IPS-15b (cell line): Measurements from ENCODE around the gene SESTD1.

Source experiments
- H3K27me3 ChIP-seq: one replicate; pipeline ENCODE4 v1.6.1; 2013; ENCODE audit warnings: low read length; ENCODE audit not compliant: control insufficient read depth, insufficient read depth
- H3K36me3 ChIP-seq: one replicate; pipeline ENCODE4 v1.6.1; 2013; ENCODE audit warnings: low read length; ENCODE audit not compliant: control insufficient read depth, insufficient read depth
- H3K4me1 ChIP-seq: one replicate; pipeline ENCODE4 v1.6.1; 2013; ENCODE audit warnings: mild to moderate bottlenecking, low read length; ENCODE audit not compliant: control insufficient read depth, insufficient read depth
- H3K4me3 ChIP-seq: one replicate; pipeline ENCODE4 v1.5.1; 2013; ENCODE audit warnings: low read depth, low read length
- H3K9ac ChIP-seq: one replicate; pipeline ENCODE4 v1.6.1; 2013; ENCODE audit warnings: low read depth, mild to moderate bottlenecking, low read length
- H3K9me3 ChIP-seq: one replicate; pipeline ENCODE4 v1.6.1; 2013; ENCODE audit warnings: mild to moderate bottlenecking, low read length; ENCODE audit not compliant: control insufficient read depth, insufficient read depth

The SESTD1 gene

DNA sequence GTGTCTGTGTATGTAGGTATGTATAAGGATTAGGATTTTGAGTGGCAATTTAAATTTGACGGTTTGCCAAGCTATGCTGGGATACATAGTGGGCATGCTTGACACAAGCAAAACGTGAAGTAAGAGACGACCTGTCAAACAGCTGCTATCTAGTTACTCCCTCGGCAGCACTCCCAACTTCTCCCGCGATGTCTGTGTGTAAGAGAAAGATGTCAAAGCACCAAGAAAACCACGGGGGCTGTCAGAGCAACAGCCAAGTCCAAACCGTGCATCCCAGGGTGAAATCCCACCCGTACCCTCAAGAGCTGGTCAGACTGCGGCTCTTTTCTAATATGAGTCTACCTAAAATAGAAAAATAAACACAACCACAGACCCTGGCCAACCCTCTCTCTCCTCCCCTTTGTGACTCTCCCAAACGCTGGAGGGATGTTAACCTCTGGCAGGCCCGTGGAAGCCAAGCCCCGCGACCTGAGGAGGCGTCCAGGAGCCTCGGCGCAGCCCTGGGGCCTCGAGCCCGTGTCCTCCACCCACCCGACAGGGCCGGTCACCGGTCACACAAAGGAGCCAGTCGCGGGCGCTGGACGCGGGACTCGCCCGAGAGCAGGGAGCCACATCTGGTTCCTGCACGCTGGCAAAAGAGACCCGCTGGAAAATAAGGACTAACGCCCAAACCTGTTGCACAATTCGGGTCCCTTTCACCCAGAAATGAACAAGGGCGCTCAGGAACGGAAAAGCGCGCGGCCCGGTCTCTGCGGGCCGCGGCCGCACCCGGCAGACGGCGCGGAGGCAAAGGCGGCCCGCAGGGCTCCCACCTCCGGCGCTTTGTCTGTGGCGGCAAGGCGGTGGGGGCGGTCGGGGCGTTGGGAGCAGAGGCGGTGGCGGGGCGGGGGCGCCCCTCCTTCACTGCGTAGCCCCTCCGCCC, 925 bp downstream of the SESTD1 start:
- Histone ChIP-seq H3K36me3 (no peaks in the 10 kb centered on the region), H3K27me3 (peaks cover 6% of the 10 kb centered on the region), H3K4me1 (peaks cover 9% of the 10 kb centered on the region), H3K4me3 (peak overlapping the region; percentile 70), H3K9ac (peak overlapping the region; percentile 57), H3K9me3 (no peaks in the 10 kb centered on the region)

DNA sequence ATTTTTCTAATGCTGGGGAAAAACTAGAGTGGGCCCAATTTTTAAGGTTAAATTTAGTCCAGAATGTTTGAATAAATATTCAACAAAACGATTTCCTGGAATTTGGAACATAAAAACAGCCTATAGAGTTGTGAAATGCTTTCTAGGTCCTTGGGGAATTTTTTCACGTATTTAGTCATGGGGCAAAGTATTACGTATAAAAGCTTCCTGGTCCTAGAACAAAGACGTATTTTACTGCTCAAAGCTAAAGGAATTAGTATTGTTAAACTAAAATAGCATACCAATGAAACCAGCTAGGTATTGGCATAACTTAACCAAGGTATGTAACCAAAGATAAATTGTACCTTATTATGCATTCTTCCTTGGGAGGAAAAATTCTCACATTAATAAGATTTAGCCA, 1.6 kb downstream of the SESTD1 start:
- no peaks in the 10 kb centered on the region for H3K36me3 ChIP-seq
- H3K9me3 ChIP-seq = no peaks in the 10 kb centered on the region
- H3K4me1 ChIP-seq = peaks cover 5% of the 10 kb centered on the region
- H3K9ac ChIP-seq = no peak overlapping the region
- H3K4me3 ChIP-seq = peak overlapping the region; percentile 70
- H3K27me3 ChIP-seq = peaks cover 6% of the 10 kb centered on the region

DNA sequence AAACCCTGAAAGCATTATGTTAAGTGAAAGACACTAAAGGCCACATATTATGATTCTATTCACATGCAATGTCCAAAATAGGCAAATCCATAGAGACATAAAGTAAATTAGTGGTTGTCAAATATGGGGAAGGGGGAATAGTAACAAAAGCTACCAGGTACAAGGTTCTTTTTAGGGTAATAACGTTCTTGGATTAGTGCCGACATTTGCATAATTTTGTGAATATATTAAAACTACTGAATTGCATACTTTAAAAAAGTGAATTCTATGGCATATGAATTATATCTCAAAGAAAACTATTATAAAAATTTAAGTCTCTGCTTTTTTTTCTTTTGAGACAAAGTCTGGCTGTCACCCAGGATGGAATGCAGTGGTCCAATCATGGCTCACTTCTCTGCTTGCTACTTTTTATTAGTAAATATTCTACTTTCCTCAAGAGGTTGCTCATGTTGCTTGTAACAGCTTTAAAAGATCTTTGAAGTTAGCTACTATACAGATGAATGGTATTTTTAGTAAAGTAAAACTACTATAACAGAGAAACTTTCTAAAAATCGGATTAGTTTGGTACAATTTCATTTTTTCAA, 2.5 kb downstream of the SESTD1 start:
- Histone ChIP-seq H3K36me3 (no peaks in the 10 kb centered on the region), H3K4me3 (no peak overlapping the region), H3K9me3 (no peaks in the 10 kb centered on the region), H3K27me3 (peaks cover 6% of the 10 kb centered on the region), H3K4me1 (peaks cover 5% of the 10 kb centered on the region), H3K9ac (no peak overlapping the region)

DNA sequence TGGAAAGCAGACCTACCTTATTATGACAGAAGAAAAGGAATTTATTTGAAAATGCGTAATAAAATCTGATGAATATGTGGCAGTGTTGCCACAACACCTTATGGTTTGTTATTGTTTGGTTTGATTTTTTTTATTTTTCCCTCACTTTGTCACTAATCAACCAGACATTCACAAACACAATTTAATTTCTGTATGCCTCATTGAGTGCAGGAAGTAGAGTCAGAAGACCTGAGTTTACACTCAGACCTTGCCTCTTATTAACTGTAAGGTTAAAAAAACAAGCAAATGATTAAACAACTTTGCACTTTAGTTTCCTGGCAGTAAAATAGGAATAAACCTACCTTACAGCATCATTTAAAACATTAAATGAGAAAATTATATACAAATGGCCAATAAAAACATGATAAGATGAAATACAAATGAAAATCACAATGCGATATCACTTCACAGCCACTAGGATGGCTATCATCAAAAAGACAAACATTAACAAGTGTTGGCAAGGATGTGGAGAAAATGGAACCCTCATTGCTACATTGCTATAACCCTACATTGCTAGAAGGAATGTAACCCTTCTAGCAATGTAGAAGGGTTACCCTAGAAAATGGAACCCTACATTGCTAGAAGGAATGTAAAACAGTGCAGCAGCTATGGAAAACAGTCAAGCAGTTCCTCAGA, 3.3 kb downstream of the SESTD1 start:
- Histone ChIP-seq H3K9ac (no peak overlapping the region), H3K4me1 (peaks cover 5% of the 10 kb centered on the region), H3K4me3 (no peak overlapping the region)

DNA sequence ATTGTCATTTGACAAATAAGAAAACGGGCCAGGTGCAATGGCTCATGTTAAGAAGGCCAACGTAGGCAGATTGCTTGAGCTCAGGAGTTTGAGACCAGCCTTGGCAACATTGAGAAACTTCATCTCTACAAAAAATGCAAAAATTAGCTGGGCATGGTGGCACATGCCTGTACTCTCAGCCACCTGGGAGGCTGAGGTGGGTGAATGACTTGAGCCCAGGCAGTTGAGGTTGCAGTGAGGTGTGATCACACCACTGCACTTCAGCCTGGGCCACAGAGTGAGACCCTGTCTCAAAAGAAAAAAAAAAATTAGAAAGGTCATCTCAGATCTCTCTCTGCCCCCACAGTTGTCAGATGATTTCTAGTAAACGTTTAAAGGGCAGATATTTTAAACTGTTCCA, 4.4 kb downstream of the SESTD1 start:
- H3K36me3 ChIP-seq = no peaks in the 10 kb centered on the region
- no peaks in the 10 kb centered on the region for H3K4me1 ChIP-seq
- no peak overlapping the region for H3K9ac ChIP-seq

More for the DNA sequence above, 3.3 kb downstream of the SESTD1 start:
- Histone ChIP-seq H3K9me3 (no peaks in the 10 kb centered on the region), H3K36me3 (no peaks in the 10 kb centered on the region), H3K27me3 (peaks cover 6% of the 10 kb centered on the region)

DNA sequence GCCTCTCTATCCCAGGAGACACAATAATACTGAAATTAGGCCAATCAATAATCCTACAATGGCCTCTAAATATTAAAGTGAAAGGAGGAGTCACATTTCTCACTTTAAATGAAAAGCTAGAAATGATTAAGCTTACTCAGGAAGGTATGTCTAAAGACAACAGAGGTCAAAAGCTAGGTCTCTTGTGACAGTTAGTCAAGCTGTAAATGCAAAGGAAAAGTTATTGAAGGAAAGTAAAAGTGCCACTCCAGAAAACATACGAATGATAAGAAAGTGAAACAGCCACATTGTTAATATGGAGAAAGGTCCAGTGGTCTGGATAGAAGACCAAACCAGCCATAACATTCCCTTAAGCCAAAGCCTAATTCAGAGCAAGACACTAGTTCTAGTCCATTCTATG, 9.5 kb downstream of the SESTD1 start:
- Histone ChIP-seq H3K4me3 (no peak overlapping the region), H3K4me1 (no peaks in the 10 kb centered on the region), H3K9ac (no peak overlapping the region), H3K27me3 (no peaks in the 10 kb centered on the region), H3K36me3 (no peaks in the 10 kb centered on the region), H3K9me3 (no peaks in the 10 kb centered on the region)

More for the DNA sequence above, 4.4 kb downstream of the SESTD1 start:
- no peaks in the 10 kb centered on the region for H3K9me3 ChIP-seq
- no peak overlapping the region for H3K4me3 ChIP-seq
- peaks cover 6% of the 10 kb centered on the region for H3K27me3 ChIP-seq

DNA sequence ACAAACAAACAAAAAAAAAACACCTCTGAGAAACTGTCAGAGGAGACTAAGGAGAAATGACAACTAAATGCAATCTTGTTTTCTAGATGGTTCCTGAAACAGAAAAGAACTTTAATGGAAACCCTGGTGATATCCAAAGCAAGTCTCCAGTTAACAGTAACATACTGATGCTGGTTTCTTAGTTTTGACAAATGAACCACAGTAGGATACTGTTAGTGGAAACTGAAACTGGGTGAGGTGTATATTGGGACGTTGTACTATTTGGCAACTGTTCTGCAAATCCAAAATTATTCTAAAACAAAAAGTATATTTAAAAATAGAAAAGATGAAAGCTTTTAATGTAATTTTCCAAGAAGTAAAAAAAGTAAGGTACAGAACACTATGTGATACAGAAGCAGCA, 11.4 kb downstream of the SESTD1 start:
- Histone ChIP-seq H3K9ac (no peak overlapping the region), H3K9me3 (no peaks in the 10 kb centered on the region), H3K27me3 (no peaks in the 10 kb centered on the region), H3K4me3 (no peak overlapping the region), H3K4me1 (no peaks in the 10 kb centered on the region), H3K36me3 (no peaks in the 10 kb centered on the region)

DNA sequence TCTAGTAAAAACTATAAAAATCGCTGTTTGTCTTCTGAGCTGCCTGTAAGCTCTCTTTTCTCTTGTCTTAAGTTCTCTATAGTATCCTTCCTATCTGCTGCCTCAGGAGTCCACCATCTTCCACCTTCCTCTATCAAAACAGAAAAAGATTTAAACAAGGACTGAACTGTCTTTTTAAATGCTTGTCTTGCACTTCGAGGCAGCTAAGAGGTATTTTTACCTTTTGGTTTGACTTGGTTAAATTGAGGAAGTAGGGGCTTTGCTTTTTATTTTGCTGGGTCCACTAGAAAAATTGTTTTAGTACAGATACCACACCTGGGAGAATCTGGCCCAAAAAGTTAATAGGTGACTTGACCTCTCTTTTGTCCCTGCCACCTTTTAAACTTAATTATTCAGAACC, 12.2 kb downstream of the SESTD1 start:
- Histone ChIP-seq H3K9me3 (no peaks in the 10 kb centered on the region), H3K4me3 (no peak overlapping the region), H3K9ac (no peak overlapping the region), H3K27me3 (no peaks in the 10 kb centered on the region), H3K36me3 (no peaks in the 10 kb centered on the region), H3K4me1 (no peaks in the 10 kb centered on the region)

DNA sequence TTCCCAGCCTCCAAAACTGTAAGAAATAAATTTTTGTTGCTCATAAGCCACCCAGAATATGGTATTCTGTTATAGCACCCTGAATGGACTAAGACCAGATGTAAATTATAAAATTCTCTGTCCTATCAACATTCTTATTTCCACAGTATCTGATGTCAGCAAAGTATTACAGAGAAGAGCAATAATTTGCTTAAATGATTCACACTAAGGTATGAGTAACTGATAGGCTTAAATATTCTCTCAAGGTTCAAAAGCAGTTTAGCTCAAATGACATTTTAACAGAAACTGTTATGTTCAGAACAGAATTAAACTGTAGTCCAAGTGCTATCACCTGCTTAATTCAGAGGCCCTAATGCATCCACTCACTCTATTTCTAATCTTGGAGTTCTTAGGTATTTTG, 12.8 kb downstream of the SESTD1 start:
- Histone ChIP-seq H3K27me3 (no peaks in the 10 kb centered on the region), H3K9ac (no peak overlapping the region), H3K36me3 (no peaks in the 10 kb centered on the region), H3K4me1 (no peaks in the 10 kb centered on the region), H3K9me3 (no peaks in the 10 kb centered on the region), H3K4me3 (no peak overlapping the region)

DNA sequence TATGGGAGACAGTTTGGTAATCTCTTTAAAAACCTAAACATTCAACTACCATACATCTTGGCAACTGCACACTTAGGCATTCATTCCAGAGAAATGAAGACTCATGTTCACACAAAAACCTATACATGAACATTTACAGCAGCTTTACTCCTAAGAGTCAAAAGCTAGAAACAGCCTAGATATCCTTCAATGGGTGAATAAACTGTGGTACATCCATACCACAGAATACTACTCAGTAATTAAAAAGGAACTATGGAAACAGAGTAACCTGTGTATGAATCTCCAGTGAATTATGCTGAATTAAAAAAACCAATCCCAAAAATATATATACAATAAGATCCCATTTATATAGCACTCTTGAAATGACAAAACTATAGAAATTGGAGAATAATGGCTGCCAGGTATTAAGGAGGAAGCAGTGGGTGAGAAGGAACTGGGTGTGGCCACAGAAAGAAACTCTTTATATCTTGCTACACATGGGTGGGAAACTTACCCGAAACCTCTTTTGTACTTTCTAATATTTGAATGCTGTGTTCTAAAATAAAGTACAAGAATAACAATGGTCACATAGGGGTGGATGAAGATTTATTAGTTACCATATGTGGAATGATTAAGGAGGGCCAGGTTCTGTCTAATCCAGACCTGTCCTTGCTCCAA, 13.7 kb downstream of the SESTD1 start:
- no peaks in the 10 kb centered on the region for H3K4me1 ChIP-seq
- no peaks in the 10 kb centered on the region for H3K27me3 ChIP-seq
- no peaks in the 10 kb centered on the region for H3K9me3 ChIP-seq
- no peak overlapping the region for H3K9ac ChIP-seq
- no peak overlapping the region for H3K4me3 ChIP-seq
- H3K36me3 ChIP-seq = no peaks in the 10 kb centered on the region

DNA sequence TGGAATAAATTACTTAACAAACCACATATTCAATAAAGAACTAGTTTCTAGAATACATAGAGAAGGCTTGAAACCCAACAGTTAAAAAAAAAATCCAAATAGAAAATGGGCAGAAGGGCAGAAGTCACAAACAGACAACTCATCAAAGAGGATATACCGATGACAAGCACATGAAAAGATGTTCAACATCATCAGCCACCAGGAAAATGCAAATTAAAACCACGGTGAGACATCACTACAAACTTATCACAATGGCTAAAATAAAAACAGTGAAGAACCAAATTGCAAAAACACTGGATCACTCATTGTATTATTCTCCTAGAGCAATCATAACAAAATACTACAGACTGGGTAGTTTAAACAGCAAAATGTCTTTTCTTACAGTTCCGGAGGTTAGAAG, 14.5 kb downstream of the SESTD1 start:
- Histone ChIP-seq H3K4me1 (no peaks in the 10 kb centered on the region), H3K27me3 (no peaks in the 10 kb centered on the region), H3K9me3 (no peaks in the 10 kb centered on the region), H3K4me3 (no peak overlapping the region), H3K9ac (no peak overlapping the region), H3K36me3 (no peaks in the 10 kb centered on the region)
